NOMO-1 treated with dmso at 0.1 percent for 144 hours (cell line): ENCODE results near the gene TRABD.
"Not testable (repeated sequence)": the region's sequence is repeated elsewhere in the genome, so short reads cannot be mapped to it uniquely, and the experiment has no call there.

Source experiments
- DNase-seq: peaks from one replicate; lab custom pipeline; 2025; ENCODE audit not compliant: unreplicated experiment; lab: John Stamatoyannopoulos, UW

Gene TRABD

DNA sequence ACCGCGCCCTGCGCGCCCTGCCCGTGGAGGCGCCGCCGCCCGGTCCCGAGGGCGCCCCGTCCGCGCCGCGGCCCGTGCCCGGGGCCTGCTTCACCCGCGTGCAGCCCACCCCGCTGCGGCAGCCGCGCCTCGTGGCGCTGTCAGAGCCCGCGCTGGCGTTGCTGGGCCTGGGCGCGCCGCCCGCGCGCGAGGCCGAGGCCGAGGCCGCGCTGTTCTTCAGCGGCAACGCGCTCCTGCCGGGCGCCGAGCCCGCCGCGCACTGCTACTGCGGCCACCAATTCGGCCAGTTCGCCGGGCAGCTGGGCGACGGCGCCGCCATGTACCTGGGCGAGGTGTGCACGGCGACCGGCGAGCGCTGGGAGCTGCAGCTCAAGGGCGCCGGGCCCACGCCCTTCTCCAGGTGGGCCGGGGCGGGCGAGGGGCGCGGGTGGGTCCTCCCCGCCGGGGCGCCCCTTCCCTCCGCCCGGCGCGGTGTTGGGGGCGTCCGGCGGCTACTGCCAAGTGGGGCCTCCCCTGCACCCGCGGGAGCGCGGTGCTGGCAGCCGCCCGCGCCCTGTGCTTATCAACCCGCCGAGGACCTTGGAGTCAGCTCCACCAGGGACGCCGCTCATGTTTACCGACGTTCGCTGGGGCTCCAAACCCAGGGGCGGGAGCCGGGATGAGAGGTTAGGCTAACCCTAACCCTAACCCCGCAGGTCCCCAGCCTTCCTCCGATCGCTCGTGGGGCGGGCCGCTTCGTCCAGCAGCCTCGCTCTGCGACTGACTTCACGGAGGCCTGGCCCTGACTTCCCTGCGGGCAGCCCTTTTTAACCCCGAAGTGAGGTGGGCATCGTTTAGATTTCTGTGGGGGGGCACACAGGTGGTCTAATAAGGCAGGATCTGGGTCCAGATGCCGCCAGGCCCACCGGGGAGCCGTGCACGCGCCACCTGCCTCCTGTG lies 15.7 kb downstream of the TRABD start:
- no peak for DNase-seq

DNA sequence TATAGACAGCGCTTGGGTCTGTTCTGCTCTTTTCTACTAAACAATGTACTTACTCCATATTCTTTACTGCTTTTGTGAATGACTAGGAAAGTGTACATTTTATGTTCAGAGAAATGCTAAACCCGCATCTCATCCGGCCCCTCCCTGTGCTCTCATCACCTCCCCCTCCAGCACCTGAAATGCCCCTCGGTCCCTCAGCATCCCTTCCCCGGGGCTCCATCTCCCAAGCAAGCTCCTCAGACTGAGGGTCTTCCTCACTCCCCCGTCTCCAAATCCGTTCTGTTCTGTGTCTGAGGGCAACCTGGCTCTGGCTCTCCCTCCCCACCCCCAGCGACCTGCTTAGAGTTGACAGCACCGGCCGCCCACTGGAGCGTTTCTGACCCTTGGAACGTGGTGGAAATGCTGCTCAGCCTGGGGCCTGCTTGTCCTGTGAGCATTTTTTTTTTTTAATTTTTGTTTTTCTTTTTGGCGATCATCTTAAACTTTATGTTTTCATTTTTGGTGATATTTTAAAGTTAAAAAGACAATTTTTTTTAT lies 16.5 kb downstream of the TRABD start:
- DNase-seq, result no peak

DNA sequence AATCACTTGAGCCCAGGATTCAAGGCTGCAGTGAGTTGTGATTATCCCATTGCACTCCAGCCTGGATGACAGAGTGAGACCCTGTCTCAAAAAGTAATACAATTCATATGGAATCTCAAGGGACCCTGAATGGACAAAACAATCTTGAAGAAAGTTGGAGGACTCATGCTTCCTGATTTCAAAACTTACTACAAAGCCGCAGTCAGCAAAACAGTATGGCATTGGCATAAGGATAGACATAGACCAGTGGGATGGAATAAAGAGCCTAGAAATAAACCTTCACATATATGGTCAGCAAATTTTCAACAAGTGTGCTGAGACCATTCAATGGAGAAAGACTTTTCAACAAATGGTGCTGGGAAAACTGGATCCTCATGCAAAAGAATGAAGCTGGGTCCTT lies 17.6 kb downstream of the TRABD start:
- no peak for DNase-seq

GRCh38 chr22:50204571-50204970 lies 18.9 kb downstream of the TRABD start:
- no peak for DNase-seq

- DNase-seq, result not testable (repeated sequence)
Measured at GRCh38 chr22:50204998-50205397, 19.3 kb downstream of the TRABD start.

- no peak for DNase-seq
Measured at GRCh38 chr22:50205781-50206569, 20.3 kb downstream of the TRABD start.

GRCh38 chr22:50206599-50206998 lies 20.9 kb downstream of the TRABD start:
- DNase-seq, result no peak

DNA sequence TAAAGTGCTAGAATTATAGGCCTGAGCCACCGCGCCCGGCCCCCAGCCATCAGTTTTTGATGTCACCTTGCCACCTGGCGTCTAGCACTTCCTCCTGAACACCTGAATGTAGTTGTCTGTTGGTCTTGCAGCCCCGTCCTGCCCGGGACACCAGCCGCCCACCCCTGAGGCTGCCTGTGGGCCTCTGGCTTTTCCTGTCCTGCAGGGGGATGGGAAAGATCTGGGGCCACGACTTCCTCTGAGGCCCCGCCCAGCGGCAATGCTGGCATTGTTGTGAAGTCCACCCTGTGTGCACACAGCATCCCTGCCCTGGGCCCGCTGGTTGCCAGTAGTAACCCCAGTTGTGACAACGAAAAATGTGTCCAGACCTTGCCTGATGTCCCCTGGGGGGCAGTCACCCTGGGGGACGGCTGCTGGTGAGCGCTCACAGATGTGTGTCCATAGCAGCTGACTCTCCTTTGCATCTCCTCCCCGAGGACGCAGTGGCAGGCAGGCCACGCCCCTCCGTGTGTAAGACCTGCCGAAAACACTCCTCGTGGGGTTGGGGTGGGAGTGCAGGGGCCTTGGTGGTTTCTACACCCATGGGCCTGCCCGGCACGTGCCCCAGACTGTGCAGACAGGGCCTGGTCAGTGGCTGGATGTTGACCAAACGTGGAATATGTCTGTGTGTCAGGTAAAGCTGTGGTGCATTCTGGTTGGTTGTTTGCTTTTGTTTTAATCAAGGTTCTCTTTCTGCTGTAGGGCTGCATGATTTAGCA lies 21.8 kb downstream of the TRABD start:
- no peak for DNase-seq

GRCh38 chr22:50208430-50208938 lies 22.8 kb downstream of the TRABD start:
- DNase-seq, result no peak

DNA sequence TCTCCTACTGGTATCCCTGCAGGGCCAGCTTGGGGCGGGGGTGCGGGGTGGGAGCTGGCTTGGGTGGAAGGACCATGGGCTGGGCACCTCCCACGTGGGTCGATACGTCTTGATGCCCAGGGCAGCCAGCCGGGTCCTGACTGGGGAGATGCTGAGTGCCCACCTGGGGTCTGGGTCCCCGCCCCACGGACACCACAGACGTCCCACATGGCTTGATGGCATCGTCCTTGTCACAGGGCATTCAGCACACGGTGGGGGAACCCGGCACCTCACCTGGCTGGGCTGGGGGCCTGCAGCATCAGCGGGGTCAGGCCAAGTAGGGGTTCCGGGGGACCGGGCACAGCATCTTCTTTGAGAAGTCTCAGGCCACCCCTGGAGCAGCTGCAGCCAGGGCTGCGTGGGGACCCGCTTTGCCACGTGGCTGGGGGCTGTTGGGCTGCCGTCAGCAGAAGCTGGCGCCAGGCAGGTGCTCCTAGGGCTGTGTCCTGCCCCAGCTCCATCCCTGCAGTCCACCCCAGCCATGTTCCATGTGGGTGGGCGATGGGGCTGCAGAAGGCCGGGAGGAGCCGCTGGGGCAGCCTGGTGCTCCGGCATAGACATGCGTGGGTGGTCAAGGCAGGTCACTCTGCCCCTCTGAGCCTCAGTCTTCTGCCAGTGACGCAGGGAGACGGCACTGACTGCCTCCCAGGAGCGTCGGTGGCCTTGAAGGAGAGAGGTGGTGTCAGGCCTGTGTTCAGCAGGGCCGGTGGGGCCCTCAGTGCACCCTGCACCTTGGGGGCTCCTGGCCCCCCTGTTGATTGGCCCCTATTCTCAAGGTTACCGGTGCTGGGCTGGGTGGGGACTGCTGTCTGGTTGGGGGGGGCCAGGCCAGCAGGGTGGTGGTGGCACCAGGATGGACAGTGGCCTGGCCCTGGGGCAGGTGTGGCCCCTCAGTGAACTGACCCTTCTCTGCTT lies 23.5 kb downstream of the TRABD start:
- no peak for DNase-seq

DNA sequence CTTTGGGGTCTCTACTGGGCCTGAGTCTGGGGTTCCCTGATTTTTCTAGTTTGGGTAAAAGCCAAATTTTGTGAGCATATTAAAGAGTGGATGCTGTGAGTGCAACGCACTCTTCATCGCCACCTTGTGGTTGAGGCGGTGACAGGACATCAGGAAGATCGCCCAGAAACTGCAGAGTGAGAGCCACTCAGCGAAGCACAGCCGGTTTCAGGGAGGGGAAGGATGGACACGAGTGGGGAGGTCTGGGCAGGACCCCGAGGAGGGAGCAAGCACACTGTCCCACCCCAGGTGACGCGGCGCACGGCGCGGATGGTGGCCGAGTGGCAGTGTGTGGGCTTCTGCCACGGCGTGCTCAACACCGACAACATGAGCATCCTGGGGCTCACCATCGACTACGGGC lies 24.2 kb downstream of the TRABD start:
- DNase-seq, result peak; percentile 38

DNA sequence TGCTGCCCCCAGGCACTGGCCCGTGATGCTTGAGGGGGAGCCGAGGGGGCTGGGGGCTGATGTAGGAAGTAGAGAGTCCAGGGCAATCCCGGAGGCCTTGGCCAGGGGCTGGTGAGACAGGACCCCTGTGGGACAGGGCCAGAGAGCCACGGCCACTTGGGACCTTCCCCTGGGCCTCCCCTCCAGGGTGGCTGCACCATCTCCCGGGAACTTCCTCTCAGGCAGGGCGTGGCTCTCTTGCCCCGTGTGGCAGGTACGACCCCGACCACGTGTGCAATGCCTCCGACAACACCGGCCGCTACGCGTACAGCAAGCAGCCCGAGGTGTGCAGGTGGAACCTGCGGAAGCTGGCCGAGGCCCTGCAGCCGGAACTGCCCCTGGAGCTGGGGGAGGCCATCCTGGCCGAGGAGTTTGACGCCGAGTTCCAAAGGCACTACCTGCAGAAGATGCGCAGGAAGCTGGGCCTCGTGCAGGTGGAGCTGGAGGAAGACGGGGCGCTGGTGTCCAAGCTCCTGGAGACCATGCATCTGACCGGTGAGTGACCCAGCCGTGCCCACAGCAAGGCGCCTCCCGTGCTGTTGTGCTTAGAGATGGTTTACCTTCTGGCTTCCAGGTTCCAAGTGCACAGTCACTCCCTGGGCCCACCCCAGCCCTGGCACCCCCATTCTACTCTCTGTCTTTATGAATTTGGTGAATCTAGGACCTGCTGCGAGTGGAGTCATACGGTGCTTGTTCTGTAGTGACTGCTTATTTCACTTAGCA lies 24.8 kb downstream of the TRABD start:
- no peak for DNase-seq

- no peak for DNase-seq
Measured at GRCh38 chr22:50211147-50211546, 25.4 kb downstream of the TRABD start.

GRCh38 chr22:50213263-50213662 lies 27.6 kb downstream of the TRABD start:
- no peak for DNase-seq

DNA sequence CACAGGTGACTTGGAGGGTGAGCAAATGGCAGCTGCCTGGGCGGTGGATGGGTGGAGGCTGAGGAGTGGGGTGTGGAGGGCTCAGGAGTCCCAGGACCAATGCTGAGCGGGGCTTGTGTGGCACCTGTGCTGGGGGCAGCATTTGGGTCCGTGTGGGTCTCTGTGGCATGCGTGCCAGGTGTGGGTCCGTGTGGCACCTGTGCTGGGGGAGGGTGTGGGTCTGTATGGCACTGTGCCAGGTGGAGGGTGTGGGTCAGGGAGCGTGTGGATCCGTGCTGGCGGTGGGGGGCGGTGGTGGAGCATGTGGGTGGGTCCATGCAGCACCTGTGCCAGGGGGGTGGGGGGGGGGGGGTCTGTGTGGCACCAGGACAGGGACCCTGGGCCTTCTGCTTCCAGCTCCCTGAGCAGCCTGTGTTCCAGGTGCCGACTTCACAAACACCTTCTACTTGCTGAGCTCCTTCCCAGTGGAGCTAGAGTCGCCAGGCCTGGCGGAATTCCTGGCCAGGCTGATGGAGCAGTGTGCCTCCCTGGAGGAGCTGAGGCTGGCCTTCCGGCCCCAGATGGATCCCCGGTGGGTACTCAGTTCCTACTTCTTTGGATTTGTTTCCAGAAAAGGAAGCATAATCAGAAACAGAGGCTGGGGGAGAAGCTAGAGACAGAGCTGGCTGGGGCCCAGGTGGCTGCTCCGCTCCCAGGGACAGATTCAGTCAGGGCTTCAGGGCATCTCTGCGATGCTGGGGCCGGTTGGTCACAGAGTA lies 29.8 kb downstream of the TRABD start:
- DNase-seq, result no peak

DNA sequence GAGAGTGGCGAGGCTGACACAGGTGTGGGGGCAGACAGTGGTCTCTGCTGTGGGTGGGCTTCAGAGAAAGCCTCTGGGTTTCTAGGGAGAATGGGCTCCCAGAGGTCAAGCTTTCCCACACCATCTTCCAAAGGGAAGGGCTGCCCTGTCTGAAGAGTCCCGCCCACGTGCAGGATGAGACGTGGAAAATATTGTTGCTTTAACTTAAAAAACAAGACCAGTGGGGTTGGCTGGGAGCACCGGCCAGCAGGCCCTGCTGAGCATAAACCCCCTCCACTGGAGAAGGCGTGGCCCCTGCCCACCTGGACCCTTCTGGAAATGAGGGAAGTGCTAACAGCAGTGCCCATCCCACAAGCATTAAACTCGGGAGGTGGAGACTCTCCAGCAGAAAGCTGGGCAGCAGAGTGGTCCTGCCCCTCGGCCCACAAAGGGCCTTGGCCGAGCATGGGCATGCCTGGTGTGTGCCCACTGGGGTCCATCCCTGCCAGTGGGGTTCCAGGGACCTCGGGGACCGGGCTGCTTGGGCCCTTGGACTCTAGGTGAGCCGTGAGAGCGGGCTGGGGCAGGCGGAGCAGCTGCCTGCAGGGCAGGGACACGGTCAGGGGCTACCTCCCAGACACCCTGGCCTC lies 30.5 kb downstream of the TRABD start:
- no peak for DNase-seq

- no peak for DNase-seq
Measured at GRCh38 chr22:50216684-50217520, 31.2 kb downstream of the TRABD start.
